ENCODE results near the gene UQCRH.

DNA sequence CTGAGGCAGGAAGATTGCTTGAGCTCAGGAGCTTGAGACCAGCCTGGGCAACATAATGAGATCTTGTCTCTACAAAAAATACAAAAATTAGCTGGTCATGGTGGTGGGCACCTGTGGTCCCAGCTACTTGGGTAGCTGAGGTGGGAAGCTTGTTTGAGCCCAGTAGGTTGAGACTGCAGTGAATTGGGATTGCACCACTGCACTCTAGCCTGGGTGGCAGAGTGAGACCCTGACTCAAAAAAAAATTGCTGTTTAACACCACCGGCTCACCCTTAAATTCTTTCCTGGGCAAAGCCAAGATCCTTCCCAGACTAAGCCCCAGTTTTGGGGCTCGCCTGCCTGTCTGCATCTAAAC, 30.5 kb downstream of the UQCRH start:
- TF ChIP-seq, protein P1, sequence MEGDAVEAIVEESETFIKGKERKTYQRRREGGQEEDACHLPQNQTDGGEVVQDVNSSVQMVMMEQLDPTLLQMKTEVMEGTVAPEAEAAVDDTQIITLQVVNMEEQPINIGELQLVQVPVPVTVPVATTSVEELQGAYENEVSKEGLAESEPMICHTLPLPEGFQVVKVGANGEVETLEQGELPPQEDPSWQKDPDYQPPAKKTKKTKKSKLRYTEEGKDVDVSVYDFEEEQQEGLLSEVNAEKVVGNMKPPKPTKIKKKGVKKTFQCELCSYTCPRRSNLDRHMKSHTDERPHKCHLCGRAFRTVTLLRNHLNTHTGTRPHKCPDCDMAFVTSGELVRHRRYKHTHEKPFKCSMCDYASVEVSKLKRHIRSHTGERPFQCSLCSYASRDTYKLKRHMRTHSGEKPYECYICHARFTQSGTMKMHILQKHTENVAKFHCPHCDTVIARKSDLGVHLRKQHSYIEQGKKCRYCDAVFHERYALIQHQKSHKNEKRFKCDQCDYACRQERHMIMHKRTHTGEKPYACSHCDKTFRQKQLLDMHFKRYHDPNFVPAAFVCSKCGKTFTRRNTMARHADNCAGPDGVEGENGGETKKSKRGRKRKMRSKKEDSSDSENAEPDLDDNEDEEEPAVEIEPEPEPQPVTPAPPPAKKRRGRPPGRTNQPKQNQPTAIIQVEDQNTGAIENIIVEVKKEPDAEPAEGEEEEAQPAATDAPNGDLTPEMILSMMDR (IDR thresholded peaks at IDR 0.05; ENCODE audit: low read length): no peak
- TF ChIP-seq EZH2 (IDR thresholded peaks at IDR 0.05; ENCODE audit: borderline replicate concordance, low read length): no peak
